ENCODE results near the gene ERCC3. TPM values are rescaled to one million over a fixed set of nuclear protein-coding genes. Genes with fewer than 3 reads are reported as not detected.
"Not testable (repeated sequence)": the region's sequence is repeated elsewhere in the genome, so short reads cannot be mapped to it uniquely, and the experiment has no call there.

The ERCC3 gene
- total RNA-seq, 4 donors from 2014 or later: 25.9 to 293 (median 57.8) TPM

DNA sequence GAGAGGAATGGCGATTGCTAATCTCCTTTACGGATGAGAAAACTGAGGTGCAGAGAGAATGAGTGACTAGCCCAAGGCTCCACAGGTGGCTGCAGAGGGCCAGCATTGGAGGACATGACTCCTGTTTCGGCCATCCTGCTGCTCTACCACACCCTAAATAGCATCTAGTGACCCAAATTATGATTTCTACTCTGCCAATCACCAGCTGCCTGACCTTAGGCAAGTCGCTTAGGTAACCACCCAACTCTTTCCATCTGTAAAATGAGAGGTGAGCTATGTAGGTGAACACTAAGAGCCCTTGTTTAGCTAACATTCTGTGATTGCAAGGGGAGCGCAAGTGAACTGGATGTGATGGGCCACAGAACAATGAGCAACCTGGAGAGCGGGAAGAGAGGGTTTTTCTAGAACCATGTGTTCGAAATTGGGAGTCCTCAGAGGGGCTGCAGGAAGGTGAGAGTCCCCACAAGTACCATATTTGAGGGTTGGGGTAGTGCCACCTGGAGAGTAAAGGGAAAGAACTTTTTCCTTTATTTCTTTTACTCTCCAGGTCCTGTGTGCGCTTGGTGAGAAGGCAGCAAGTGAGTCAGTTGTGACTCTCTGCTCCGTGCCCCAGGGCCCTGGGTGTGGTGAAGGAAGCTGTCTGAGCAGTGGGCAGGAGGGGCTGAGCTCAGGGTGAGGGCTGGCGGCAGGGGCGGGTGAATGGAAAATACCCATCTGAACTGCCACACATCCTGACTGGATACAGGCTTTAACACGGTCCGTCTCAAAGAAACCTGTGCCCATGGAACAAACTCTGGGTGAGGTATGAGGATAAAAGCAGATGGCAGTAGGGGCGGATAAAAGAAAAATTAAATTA, 76.2 kb downstream of the ERCC3 start:
- Histone ChIP-seq H3K36me3 (no peaks in the 10 kb centered on the region), H3K4me1 (peaks cover 3 to 12% (median 9%) of the 10 kb centered on the region in 4 donors), H3K27ac (no peak overlapping the region), H3K9me3 (peaks cover 0 to 4% (median 0%) of the 10 kb centered on the region in 4 donors), H3K27me3 (peaks cover 0 to 14% of the 10 kb centered on the region in 2 donors), H3K4me3 (no peak overlapping the region)
- TF ChIP-seq, protein P1, sequence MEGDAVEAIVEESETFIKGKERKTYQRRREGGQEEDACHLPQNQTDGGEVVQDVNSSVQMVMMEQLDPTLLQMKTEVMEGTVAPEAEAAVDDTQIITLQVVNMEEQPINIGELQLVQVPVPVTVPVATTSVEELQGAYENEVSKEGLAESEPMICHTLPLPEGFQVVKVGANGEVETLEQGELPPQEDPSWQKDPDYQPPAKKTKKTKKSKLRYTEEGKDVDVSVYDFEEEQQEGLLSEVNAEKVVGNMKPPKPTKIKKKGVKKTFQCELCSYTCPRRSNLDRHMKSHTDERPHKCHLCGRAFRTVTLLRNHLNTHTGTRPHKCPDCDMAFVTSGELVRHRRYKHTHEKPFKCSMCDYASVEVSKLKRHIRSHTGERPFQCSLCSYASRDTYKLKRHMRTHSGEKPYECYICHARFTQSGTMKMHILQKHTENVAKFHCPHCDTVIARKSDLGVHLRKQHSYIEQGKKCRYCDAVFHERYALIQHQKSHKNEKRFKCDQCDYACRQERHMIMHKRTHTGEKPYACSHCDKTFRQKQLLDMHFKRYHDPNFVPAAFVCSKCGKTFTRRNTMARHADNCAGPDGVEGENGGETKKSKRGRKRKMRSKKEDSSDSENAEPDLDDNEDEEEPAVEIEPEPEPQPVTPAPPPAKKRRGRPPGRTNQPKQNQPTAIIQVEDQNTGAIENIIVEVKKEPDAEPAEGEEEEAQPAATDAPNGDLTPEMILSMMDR (IDR thresholded peaks at IDR 0.05): no peak
- no peak for TF ChIP-seq POLR2A (IDR thresholded peaks at IDR 0.05)
- no peak for DNase-seq

DNA sequence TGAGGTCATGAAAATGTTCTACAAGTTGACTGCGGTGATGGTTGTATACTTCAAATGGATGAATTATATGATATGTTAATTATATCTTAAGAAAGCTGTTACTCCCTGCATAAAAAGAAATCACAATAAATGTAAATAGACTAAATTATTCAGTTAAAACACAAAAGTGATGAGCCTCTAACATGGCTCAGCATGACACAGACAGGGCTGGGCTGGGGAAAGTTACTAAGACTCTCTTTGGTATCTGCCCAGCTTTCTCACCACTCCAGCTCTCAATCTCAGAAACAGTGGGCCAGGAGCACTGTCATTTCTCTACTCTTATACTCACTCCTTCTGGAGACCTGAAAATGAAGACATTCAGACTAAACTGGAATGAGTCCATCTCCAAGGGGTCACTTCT, 77.4 kb downstream of the ERCC3 start:
- Histone ChIP-seq H3K27ac (no peak overlapping the region), H3K4me3 (no peak overlapping the region), H3K4me1 (peaks cover 3 to 12% (median 9%) of the 10 kb centered on the region in 4 donors), H3K9me3 (peaks cover 0 to 4% (median 0%) of the 10 kb centered on the region in 4 donors), H3K36me3 (no peaks in the 10 kb centered on the region), H3K27me3 (peaks cover 0 to 14% of the 10 kb centered on the region in 2 donors)
- DNase-seq: no peak
- TF ChIP-seq POLR2A (IDR thresholded peaks at IDR 0.05): no peak
- TF ChIP-seq, protein P1 (IDR thresholded peaks at IDR 0.05): no peak

DNA sequence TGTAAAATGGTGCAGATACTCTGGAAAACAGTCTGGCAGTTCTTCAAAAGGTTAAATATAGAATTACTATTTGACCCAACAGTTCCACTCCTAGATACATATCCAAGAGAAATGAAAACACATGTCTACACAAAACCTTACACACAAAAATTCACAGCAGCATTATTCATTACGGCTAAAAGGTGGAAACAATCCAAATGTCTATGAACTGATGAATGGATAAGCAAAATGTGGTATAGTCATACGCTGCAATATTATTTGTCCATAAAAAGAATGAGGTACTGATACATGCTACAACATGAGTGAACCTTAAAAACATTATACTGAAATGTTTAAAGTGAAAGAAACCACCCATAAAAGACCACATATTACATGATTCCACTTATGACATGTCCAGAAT, 77.8 kb downstream of the ERCC3 start:
- Histone ChIP-seq H3K36me3 (no peaks in the 10 kb centered on the region), H3K4me1 (peaks cover 3 to 12% (median 9%) of the 10 kb centered on the region in 4 donors), H3K27ac (no peak overlapping the region), H3K4me3 (no peak overlapping the region), H3K27me3 (peaks cover 0 to 14% of the 10 kb centered on the region in 2 donors), H3K9me3 (peaks cover 0 to 4% (median 0%) of the 10 kb centered on the region in 4 donors)
- DNase-seq: no peak
- TF ChIP-seq POLR2A (IDR thresholded peaks at IDR 0.05): no peak
- TF ChIP-seq, protein P1 (IDR thresholded peaks at IDR 0.05): no peak

DNA sequence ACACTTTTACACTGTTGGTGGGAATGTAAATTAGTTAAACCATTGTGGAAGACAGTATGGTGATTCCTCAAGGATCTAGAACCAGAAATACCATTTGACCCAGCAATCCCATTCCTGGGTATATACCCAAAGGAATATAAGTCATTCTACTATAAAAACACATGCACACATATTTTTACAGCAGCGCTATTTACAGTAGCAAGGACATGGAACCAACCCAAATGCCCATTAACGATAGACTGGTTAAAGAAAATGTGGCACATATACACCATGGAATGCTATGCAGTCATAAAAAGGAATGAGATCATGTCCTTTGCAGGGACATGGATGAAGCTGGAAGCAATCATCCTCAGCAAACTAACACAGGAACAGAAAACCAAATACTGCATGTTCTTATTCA, 79.7 kb downstream of the ERCC3 start:
- not testable (repeated sequence) for DNase-seq, H3K36me3 ChIP-seq

DNA sequence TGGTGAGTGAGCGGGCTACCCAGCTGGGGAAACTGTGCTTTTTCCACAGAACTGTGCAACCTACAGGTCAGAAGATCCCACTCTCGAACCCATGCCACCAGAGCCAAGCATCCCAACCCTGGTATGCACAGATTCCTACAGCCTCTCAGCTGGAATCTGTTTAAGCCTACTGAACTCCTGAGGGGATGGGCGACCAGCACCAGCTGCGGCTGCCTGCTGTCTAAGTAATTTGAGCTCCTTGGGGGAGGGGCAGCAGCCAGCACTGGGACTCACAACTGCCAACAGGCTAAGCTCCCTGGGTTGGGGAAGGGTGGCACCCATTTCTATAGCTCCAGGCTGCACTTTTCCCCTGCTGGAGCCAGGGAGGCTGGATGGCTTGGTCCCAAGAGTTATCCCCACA, 85.6 kb downstream of the ERCC3 start:
- Histone ChIP-seq H3K27me3 (no peaks in the 10 kb centered on the region), H3K4me1 (no peaks in the 10 kb centered on the region), H3K36me3 (no peaks in the 10 kb centered on the region), H3K9me3 (peaks cover 0 to 2% (median 0%) of the 10 kb centered on the region in 4 donors), H3K4me3 (no peak overlapping the region), H3K27ac (no peak overlapping the region)
- DNase-seq: no peak
- TF ChIP-seq, protein P1 (IDR thresholded peaks at IDR 0.05): no peak
- no peak for TF ChIP-seq POLR2A (IDR thresholded peaks at IDR 0.05)

More for the DNA sequence above, 79.7 kb downstream of the ERCC3 start:
- not testable (repeated sequence) for H3K27me3 ChIP-seq, H3K4me3 ChIP-seq, H3K9me3 ChIP-seq, H3K27ac ChIP-seq, H3K4me1 ChIP-seq

Small RNA genes lying within 50 kb of the gene (small RNA-seq; reads per million reads assigned to genes)
- gene RNU6-1147P: 0 reads per million in 2 donors

Other genes with a start within 250 kb of the ERCC3 start
- gene BIN1, start 187.0 kb downstream of the ERCC3 start, total RNA-seq: 10 to 100 TPM; 22.2 to 81.7 (median 47.2) TPM
- under 1 TPM in 1 of 4 donors, not detected in 3; 0.13 TPM for gene CYP27C1, start 73.8 kb downstream of the ERCC3 start, total RNA-seq
- gene MAP3K2, start 93.8 kb upstream of the ERCC3 start, total RNA-seq: 10 to 100 TPM; 38.8 to 70.2 (median 52.0) TPM
- 1 to 10 TPM in 3 of 4 donors, not detected in 1; 1.3 to 6.3 (median 1.6) TPM for gene PROC, start 124.3 kb upstream of the ERCC3 start, total RNA-seq
- gene IWS1, start 232.3 kb upstream of the ERCC3 start, total RNA-seq: 100 to 1,000 TPM in 1 of 4 donors, 10 to 100 TPM in 3; 39.6 to 189 (median 54.6) TPM
- 1,000 to 10,000 TPM in 1 of 4 donors, 100 to 1,000 TPM in 3; 214 to 1,039 (median 594) TPM for gene MYO7B, start 241.5 kb upstream of the ERCC3 start, total RNA-seq